ENCODE results near the gene JMJD6.

The JMJD6 gene

GRCh38 chr17:76687298-76688164, 38.9 kb downstream of the JMJD6 start:
- DNase-seq: peak in 17 of 42 donors; percentile 36 to 77 (median 54)
- intact Hi-C loops (cut with DNase I): no loop called here

GRCh38 chr17:76686538-76687297, 39.7 kb downstream of the JMJD6 start:
- DNase-seq: peak in 36 of 42 donors; percentile 44 to 91 (median 72)
- intact Hi-C loops (cut with DNase I): no loop called here

- DNase-seq: no peak
- intact Hi-C loops (cut with DNase I): no loop called here
Measured at GRCh38 chr17:76685846-76686245, 40.6 kb downstream of the JMJD6 start.

GRCh38 chr17:76685366-76685765, 41.0 kb downstream of the JMJD6 start:
- DNase-seq: no peak
- intact Hi-C loops (cut with DNase I): no loop called here

DNA sequence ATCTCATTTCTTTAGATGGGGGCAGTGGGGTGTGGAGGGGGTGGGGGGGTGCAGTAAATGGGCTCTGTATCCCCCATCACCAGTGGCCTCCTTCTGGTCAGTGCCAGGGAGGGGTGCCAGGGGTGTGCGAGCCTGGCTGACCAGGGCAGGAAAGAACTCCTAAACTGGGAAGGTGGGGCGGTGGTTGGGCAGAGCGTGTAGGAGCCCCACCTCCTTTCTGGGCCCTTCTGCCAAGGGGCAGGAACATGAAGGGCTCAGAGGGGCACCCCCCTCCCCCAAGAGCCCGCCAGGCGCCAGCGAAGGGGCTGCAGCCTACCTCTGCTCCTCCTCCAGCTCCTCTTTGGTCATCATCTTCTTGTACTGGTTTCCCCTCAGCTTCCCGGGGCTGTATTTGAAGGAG, 41.6 kb downstream of the JMJD6 start:
- no peak for DNase-seq
- intact Hi-C loops (cut with DNase I): no loop called here

GRCh38 chr17:76683921-76684745, 42.3 kb downstream of the JMJD6 start:
- DNase-seq: no peak

GRCh38 chr17:76683011-76683755, 43.2 kb downstream of the JMJD6 start:
- intact Hi-C loops (cut with DNase I): no loop called here

More at GRCh38 chr17:76683921-76684745, 42.3 kb downstream of the JMJD6 start:
- intact Hi-C loops (cut with DNase I): no loop called here

DNA sequence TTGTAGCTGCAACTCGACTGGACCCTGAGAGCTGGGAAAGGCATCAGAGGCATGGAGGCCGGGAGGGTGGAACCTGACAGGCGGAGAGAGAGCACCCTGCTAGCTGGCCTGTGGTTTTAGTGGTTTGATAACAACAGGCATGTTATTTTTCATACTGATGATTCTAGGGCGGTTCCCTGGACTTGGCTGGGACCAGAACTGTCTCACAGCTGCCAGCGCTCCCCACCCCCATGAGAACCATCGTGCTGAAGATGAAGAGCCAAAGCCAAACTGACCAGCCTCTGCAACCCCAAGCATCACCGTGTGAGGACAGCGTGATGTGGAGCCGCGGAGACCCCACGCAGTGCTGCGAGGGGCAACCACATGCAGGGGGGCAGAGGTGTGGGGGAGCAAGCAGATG, 44.1 kb downstream of the JMJD6 start:
- no peak for DNase-seq
- intact Hi-C loops (cut with DNase I): no loop called here

More at GRCh38 chr17:76683011-76683755, 43.2 kb downstream of the JMJD6 start:
- no peak for DNase-seq

GRCh38 chr17:76681222-76682137, 44.9 kb downstream of the JMJD6 start:
- DNase-seq: peak; percentile 54 to 88 (median 75)
- intact Hi-C loops (cut with DNase I): no loop called here

DNA sequence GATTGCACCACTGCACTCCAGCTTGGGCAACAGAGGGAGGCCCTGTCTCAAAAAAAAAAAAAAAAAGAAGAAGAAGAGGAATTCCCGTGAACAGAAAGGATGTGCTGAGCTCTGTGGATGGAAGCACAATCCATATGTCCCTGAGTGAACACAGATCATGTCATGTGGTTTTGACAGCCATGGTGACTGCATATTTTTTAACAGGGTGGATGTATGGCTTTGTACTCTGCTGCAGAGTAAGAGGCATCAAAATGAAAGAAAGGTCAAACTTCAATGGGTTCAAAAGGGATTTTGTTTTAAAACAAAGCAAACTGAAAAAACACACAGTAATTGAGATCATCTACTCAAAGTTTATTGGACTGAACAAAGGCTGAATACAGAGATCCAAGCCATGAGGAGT, 47.2 kb downstream of the JMJD6 start:
- intact Hi-C loops (cut with DNase I): no loop called here
- no peak for DNase-seq

DNA sequence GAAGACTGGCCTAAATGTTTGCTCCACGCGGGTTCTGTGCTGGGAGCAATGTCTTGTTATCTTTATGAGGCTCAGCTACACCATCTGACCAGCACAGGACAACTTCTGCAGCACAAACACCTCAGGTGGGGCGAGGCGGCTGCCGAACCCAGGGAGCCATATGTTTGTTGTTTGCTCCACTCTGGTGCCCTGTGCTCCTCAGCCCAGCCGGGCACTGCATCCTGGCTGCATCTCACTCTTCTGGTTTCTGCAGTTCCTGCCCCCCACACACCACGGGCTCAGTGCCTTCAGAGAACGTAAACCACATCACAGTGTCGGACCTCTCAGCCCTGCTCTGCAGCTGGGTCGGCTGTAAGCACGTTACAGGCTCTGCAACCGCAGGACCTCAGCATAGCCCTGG, 48.1 kb downstream of the JMJD6 start:
- intact Hi-C loops (cut with DNase I): no loop called here
- no peak for DNase-seq

DNA sequence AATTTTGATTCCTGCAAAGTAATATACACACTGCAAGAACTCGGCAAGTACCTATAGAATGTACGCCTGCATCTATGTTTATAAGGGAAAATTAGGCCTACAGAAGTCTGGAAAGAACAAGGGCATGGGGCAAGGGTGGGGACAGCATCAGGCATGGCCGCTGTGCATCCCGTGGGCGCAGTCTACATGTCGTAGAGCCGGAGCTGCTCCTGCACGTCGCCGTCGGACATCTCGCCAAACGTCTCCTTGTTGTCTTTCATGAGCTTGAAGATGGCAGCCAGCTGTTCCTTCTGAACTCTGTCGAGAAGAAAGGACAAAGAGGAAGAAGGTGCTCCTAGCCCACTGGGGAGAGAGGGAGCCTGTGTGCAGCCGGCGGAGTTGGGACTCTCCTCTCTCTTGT, 49.0 kb downstream of the JMJD6 start:
- no peak for DNase-seq
- intact Hi-C loops (cut with DNase I): no loop called here

DNA sequence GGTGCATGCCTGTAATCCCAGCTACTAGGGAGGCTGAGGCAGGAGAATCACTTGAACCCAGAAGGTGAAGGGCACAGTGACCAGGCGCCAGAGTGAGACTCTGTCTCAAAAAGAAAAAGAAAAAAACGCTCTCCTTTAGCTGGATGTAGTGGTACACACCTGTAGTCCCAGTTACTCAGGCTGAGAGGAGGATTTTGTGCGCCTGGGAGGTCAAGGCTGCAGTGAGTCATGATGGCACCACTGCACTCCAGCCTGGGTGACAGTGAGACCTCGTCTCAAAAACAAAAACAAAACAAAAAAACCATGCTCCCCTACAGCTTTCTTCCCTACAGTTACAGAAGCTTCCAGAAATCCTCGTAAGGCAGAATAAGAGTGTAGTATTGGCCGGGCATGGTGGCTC, 49.8 kb downstream of the JMJD6 start:
- DNase-seq: no peak
- intact Hi-C loops (cut with DNase I): no loop called here

GRCh38 chr17:76675648-76676047, 50.8 kb downstream of the JMJD6 start:
- no peak for DNase-seq
- intact Hi-C loops (cut with DNase I): no loop called here

DNA sequence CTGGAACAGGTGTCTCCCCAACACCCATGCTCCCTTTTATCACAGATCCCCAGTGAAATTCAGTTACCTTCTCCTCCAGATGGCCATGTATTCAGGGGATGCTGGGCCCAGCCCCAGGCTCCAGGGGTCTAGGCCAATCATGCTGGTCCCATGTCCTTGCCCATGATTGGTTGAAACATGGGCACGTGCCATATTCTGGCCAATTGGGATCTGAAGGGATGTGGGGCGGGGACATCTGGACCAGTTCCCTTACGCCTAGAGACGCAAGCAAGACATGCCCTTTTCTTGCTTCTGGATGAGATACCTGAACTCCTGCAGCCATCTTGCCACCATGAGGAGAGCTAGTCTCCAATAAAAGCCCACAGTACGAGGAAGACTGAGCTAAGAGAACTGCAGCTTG, 51.8 kb downstream of the JMJD6 start:
- no peak for DNase-seq
- intact Hi-C loops (cut with DNase I): no loop called here

DNA sequence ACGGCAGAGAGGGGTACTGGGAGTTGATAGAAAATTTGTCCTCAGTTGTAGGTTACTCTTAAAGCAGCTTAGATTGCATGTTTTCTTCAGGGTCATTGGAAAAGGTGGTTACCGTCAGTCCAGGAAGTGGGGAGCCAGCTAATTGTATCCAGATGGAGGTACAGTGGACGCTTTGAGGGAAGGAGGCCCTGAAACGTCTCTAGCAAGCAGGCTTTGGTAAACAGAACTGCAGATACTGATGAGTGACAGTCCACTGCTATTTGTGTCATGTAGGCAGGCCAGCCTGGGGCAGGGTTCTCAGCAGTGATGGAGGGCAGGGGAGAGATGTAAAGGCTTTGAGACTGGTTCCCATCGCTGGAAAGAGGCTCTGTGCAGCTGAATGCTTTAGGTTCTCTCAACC, 52.7 kb downstream of the JMJD6 start:
- DNase-seq: no peak
- intact Hi-C loops (cut with DNase I): no loop called here

GRCh38 chr17:76672892-76673291, 53.5 kb downstream of the JMJD6 start:
- no peak for DNase-seq
- intact Hi-C loops (cut with DNase I): no loop called here

Measured in head of caudate nucleus (tissue), 42 donors.